Putamen (tissue), 1 donor: Measurements from ENCODE around the gene TMEM150B.

Experiments used
- DNase-seq: peaks from one replicate; pipeline ENCODE4 v3.0.0-alpha.2; 2016; ENCODE audit warnings: low spot score

TMEM150B gene, protein sequence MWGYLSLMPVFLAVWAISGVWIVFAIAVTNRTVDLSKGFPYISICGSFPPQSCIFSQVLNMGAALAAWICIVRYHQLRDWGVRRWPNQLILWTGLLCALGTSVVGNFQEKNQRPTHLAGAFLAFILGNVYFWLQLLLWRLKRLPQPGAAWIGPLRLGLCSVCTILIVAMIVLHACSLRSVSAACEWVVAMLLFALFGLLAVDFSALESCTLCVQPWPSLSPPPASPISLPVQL

DNA sequence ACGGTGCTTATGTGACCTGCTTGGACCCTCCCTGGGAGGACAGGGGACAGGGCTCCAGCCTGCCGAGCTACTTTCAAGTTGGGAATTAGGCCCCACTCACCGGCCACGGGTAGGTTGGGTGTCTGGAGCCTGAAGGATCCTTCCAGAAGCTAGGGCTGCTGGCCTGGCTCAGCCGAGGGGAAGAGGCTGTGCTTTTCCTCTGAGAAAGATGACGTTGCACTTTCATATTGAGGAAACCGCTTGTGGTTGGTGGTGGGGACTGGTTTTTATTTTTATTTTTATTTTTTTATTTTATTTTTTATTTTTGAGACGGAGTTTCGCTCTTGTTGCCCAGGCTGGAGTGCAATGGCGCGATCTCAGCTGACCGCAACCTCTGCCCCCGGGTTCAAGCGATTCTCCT is at the start of gene TMEM150B:
Gene TMEM150B (minus strand): TSS at position 170 of the 400 bp plus-strand sequence. CDS start 4,305 bp downstream, outside the sequence.
- DNase-seq = no peak

DNA sequence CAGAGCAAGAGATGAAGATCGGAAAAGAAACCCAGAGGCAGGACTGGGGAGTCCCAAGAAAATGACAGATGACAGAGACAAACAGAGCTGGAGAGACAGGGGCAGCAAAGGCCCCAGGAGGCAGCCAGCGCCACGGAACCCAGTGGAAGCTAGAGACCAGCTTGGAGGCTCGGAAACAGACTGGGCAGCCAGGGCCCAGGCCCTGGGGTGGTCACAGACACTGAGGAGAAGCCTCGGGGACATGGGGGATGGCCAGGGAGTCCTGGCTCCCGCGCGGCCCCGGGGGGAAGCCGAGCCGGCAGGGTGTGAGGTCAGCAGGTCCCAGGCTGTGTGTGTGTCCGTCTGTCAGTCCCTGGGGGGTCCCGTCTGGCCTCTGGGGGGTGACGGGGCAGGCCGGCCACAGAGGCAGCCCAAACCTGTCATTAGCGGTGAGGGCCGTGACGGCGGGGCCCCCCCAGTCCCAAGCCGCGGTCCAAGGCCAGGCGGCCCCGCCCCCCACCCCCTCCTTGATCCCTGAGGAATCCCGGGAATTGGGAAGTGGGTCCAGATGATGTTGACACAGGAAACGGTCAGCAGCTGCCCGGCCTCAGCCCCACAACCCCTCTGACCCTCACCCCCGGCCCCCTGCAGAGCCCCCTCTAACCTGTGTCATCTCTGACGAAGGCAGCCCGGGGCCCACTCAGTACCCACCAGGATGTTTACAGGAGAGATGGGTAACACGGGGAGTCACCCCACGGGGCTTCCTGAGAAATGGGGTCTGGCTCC is 49.0 kb upstream of the TMEM150B start:
- DNase-seq = no peak

DNA sequence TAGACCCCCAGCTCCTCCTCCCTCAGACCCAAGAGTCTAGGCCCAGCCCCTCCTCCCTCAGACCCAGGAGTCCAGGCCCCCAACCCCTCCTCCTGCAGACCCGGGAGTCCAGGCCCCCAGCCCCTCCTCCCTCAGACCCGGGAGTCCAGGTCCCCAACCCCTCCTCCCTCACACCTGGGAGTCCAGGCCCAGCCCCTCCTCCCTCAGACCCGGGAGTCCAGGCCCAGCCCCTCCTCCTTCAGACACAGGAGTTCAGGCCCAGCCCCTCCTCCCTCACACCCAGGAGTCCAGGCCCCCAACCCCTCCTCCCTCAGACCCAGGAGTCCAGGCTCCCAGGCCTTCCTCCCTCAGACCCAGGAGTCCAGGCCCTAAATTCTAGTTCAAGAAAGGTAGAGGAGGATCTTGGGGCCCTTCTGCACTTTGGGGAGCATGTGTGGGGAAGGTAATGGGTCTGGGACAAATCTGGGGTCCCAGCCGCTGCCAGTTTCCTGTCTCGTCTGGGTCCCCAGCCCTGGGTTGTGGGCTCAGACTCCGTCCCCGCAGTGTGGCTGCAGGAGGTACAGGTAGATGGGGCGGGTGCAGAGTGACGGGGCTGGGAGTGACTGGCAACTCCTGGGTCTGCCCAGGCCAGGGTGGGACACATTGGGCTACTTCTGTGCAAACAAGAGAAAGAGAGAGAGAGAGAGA is 48.3 kb upstream of the TMEM150B start:
- DNase-seq = no peak

DNA sequence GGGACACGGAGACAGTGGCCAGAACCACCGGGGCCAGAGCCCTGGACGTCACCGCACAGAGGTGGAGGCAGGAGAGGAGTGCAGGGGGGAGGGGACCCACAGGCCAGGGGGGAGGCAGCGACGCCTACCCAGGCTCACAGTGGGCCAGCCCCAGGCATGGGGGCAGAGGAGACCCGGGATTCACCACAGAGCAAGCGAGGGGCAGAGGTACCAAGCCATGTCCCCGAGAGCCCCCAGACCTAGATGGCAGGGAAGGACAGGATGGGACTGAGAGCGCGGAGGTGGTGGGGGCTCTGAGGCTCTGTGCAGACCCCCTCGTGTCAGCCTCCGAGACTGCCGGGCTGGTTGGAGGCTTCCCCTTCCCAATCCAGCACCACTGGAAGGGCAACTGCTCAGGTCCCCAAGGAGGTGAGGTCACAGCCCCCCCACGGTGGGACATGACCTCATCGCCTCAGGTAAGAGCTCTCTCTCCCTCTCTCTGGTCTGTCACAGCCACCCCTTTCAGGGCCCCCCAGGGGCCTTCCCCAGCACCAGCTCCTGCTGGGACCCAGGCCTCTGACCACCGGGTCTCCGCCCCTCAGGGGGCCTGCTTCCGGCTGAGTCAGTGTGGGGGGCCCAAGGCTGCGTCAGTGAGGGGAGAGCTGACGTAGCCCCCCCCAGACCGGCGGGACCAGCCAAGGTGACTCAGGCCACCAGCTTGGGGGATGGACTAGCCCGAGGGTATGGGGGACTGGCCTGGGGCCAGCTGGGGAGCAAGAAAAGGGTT is 47.4 kb upstream of the TMEM150B start:
- DNase-seq = no peak

DNA sequence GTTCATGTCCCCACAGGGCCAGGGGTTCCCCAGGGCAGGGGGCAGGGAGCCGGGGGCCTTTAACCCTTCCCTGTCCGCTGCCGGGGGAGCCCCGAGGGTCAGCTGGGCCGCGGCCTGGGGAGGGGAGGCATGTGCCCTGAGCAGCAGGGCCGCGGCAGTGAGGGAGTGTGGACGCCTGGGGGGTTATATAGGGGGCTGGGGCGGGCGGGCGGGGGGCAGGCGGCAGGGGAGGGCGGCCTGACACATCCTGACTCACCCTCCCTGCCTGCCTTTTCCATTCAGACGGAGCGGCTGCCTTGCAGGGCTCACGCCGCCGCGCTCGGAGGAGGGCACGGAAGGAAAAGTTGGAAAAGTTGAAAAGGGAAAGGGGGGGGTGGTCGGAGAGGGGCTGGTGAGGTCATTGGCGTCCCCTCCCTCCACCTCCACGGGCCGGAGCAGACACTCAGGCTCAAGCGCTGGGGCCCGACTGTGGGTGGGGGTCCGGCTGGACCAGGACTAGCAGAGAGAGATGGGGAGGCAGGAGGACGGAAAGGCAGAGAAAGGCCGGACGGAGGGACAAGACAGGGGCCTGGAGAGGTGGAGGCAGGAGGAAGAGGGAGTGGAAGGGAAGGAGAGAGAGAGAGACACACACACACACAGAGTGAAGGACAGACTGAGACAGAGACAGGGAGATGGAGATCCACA is 45.3 kb upstream of the TMEM150B start, which contains the start of gene IL11:
Gene IL11 (minus strand): TSS at position 159 of the 684 bp plus-strand sequence. CDS start 153 bp downstream, at position 6.
- DNase-seq = no peak

DNA sequence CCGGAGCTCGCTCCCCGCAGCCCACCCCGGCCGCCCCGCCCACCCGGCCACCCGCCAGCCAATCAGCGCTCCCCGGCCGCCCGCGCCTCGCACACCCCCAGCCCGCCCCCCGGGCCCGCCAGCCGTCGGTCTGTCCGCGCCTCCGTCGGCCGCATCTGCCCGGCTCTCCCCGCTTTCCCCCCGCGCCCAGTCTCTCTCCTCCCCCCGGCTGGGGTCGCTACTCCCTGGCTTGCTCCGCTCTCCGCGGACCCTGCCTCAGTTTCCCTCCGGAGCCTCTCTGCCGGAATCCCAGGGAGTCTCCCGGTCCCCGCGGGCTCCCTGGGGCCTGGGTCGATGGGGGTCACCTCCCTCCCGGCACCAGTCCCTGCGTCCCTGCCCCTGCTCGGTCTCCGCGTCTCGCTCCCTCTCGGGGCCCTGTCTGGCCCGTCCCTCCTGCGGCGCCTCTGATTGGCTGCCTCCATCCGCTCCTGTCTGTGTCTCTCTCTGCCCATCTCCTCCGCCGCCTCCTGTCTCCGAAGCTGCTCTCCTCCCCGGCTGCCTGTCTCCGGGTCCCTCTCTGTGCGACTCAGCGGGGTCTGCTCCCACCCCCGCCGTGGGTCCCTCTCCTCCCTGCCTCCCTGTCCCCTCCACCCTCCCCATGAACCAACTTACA is 44.6 kb upstream of the TMEM150B start:
- DNase-seq = no peak

DNA sequence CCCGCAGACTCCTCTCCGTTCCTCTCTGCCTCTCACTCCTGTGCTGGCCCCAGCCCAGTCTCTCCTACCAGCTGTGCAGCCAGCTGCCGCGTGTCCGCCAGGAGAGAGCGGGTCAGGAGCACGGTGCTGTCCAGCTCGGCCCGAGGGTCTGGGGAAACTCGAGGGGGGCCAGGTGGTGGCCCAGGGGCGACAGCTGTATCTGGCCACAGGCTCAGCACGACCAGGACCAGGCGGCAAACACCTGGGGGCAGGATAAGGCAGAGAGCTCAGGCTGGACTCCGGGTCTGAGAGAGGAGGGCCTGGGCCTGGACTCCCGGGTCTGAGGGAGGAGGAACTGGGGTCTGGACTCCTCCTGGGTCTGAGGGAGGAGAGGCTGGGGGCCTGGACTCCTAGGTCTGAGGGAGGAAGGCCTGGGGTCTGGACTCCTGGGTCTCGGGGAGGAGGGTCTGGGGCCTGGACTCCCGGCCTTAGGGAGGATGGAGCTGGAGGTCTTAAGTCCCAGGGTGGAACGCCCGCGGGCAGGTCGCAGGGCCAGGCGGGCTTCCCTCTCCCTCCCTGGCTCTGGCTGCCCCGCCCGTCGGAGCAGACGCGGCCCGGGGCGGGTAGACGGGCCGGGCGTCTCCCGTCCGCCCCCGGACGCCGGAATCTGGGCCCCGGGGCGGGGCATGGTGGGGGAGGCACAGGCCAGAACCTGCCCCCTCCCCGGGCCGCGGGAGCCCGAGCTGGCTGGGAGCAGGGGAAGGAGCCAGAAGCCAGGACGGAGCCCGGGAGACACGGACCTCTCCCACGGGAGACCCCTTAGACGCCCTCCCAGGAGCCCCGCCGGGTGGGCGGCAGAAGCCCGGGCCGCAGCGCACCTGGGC is 43.8 kb upstream of the TMEM150B start:
- DNase-seq = no peak

DNA sequence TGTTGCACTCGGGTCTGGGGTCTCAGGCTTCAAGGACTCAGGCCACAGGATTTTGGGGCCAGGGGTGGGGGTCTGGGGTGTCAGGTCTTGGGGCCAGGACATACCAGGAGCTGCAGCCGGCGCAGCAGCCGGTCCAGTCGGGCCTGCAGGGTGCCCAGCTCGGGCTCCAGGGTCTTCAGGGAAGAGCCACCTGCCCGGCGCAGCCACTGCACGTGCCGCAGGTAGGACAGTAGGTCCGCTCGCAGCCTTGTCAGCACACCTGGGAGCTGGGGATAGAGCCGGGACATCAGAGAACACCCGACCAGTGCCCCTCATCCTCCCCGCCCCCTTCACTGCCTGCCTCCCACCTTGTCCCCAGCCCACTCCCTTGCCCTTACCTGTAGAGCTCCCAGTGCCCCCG is 43.0 kb upstream of the TMEM150B start:
- no peak for DNase-seq

DNA sequence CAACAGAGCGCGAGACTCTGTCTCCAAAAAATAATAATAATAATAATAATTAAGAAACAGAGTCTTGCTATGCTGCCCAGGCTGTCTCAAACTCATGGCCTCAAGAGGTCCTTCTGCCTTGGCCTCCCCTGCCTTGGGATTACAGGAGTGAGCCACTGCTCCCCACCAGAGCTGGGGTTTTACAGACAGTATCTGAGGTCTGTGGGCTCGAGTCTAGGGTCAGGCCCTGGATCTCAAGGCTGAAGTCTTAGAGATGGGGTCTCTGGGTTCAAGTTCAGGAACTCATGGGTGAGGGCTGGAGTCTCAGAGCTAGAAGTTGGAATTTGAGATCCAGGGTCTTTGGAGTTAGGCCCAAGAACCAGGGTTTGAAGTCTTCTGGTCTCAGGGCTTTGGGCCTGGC is 41.6 kb upstream of the TMEM150B start:
- DNase-seq = no peak

DNA sequence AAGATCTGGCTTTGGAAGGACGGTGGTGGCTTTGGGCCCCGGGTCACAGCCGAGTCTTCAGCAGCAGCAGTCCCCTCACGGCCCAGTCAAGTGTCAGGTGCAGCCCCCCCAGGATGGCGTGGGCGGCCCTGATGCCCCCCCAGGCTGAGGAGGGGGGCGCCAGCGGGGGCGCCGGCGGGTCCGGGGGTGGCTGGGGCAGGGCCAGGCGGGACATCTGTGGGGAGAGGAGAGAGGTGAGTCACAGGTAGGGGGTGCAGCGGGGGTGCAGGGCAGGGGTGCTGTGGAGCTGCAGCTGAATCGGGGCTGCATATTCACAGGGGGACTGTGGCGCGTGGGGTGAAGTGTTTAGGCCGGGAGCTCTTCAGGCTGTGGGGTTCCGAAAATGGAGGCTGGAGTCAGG is 40.8 kb upstream of the TMEM150B start:
- no peak for DNase-seq

DNA sequence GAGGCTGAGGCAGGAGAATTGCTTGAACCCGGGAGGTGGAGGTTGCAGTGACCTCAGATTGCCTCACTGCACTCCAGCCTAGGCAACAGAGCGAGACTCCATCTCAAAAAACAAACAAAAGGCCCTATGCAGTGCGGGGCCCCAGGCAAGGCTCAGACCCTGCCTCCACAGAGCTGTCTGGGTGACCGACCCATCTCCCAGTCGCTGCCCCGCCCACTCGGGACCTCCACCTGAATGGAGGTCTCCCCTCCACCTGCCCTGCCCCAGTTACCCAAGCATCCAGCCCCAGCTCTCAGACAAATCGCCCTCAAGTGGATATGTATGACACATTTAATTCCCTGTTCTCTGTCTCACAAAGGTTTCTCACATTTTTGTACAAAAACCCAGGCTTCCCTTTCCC is 40.1 kb upstream of the TMEM150B start:
- no peak for DNase-seq

DNA sequence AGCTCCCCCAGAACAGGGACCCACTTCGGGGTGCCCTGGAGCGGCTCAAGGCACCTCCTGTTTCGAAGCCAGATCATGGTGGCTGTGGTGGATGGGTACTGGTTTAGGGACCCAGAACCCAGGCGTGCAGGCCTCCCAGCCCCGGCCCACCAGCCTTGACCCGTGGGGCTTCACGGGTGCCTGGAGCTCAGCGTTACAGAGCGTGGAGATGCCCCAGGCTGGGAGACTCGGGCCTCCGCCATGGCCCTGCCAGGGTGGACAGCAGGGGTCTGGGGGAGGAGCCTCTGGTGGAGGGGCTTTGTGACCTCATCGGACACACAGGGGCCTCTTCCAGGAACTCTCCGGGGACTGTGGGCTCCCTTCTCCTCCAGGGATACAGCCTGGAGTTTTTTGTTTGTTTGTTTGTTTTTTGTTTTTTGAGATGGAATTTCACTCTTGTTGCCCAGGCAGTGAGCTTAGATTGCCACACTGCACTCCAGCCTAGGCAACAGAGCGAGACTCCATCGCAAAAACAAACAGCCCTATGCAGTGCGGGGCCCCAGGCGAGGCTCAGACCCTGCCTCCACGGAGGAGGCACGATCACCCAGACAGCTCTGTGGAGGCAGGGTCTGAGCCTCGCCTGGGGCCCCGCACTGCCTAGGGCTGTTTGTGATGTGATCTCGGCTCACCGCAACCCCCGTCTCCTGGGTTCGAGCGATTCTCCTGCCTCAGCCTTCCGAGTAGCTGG is 38.0 kb upstream of the TMEM150B start, which contains the start of gene GARIN5B:
Gene GARIN5B (minus strand): TSS at position 271 of the 727 bp plus-strand sequence. CDS start 194 bp downstream, at position 77.
- no peak for DNase-seq

DNA sequence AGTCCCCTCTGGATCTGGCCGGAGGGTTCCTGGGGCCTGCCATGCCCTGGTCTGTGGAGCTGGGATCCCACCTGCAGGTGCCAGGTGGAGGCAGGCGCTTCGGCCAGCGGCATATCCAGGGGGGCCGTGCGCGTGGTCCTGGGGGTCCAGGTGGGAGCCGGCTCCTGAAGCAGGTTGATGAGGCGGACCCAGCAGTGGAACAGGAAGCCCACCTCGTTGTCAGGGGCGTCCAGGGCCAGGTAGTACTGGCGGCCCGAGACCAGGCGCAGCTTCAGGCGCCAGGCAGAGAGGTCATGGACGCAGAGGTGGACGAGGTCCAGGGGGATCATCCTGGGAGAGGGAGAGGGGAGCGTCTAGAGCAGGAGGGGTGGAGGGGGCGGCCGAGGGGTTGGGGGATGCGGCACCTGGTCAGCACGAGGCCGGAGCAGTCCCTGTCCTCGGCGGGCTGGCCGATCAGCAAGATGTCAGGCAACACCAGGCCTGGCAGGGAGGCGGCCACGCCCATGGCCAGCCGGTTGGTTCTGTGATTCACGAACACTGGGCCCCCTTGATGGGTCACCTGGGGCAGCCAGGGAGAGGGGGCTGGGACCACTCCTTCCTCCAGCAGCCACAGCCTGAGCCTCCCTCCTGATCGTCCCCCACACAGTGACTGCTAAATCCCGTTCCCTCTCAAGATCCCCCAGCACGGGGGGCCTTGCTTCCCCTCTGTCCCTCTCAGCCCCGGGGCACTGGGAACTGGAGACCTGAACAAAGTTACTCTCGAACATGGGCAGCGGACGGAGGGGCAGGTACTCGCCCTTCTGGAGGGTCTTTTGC is 37.2 kb upstream of the TMEM150B start:
- DNase-seq = no peak

DNA sequence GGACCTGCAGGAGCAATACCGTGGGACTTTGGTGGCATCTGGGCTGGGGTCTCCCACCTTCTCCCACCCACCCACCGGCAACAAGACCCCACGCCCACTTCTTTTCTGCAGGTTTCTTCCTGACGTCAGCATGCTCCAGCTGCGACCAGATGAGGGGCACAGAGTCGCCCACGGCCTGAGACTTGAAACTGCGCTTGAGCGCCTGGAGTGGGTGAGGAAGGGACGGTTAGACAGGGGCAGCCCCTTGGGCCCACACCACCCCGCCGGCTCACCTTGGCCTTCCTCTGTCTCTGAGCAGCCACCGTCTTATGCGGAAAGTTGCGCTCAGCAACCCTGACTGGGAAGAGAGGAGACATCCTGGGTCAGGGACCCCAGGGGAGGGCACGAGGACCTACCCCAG is 35.8 kb upstream of the TMEM150B start:
- DNase-seq = no peak

DNA sequence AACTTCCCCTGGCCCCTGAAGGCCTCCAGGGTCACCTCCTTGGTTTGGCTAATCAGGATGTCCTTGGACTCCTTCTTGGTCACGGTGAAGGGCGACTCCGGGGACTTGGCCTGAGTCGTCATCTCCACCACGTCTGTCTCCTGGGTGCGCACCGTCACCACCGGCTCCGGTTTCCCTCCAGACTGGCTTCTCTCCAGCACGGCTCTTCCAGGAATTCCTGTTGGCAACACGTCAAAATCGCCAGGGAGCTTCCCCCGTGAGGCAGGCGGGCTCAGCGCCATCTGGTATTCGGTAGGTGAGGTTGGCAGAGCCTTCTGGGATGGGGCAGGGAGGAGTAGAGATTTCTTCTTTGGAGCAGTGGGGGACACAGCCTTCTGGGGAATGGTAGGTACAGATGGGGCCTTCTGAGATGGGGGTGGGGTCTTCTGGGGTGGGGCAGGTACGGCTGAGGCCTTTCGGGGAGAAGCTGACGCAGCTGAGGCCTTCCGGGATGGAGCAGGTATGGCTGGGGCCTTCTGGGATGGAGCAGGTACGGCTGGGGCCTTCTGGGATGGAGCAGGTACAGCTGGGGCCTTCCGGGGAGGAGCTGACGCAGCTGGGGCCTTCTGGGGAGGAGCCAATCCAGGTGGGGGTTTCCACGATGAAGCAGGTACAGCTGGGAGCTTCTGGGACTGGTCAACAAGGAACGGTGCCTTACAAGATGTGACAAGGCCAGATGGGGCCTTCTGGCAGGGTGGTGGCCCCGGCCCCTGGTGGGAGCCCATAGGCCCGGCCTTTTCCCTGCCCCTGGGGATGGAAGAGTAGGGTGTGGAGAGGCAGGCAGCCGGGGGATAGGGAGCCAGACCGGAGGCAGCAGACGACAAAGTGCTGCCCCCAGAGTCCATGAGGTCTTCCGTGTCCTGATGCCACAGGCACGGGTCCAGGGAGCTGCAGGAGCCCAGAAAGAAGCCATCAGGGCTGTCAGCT is 34.1 kb upstream of the TMEM150B start:
- DNase-seq = no peak

DNA sequence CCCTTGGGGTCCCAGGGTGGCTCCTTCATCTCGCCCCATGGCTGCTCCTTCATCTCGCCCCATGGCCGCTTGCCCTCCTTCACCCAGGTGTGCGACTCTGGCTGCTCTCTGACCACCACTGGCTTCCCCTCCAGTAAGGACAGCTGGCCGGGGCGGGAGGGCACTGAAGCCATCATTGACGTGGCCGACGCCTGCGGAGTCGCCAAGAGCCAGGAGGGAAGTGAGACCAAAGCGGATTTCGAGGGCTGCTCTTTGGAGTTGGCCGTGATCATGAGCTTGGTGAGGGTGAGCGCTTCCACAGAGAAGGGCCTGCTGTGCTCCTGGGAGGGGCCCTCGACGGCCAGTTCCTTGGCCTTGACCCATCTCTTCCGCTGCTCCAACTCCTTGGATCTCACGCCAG is 33.4 kb upstream of the TMEM150B start:
- DNase-seq = no peak

DNA sequence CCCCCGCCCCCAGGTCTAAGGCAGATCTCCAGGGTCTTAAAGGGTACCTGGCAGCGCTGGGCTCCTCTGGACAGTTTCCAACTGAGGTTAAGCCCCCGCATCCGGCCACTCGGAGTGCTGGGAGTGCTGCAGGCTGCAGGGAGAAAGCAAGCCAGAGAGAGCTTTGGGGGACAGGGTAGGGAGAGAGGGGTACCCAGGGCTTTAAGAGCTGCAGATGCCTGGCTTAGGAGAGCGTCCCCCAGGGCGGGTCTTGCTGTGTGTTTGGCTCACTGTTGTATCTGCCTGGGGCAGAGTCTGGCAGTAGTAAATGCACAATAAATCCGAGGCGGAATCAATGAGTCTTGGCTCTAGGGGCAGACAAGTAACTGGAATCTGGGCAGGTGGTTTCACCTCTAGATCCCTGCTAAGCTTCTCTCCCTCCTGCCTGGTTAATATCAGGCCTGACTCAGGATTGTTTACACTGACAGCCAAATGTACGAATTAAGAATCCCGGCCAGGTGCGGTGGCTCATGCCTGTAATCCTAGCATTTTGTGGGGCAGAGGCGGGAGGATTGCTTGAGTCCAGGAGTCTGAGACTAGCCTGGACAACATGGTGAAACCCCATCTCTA is 30.2 kb upstream of the TMEM150B start:
- DNase-seq = no peak
